Kidney epithelial cell (primary cell): Measurements from ENCODE around the gene CITED4. TPM values are rescaled to one million over a fixed set of nuclear protein-coding genes. Genes with fewer than 3 reads are reported as not detected.

ENCODE experiments used
- DNase-seq: peaks from one replicate; pipeline ENCODE4 v3.0.0-alpha.2; 2010; ENCODE audit warnings: low read depth
- H3K27me3 ChIP-seq: 2 replicates; pipeline ENCODE4 v1.6.0; 2011; ENCODE audit warnings: low read length; ENCODE audit not compliant: control insufficient read depth, insufficient read depth
- H3K36me3 ChIP-seq: 2 replicates; pipeline ENCODE4 v1.5.1; 2011; ENCODE audit warnings: low read length; ENCODE audit not compliant: control insufficient read depth, insufficient read depth
- H3K4me3 ChIP-seq: 2 replicates; pipeline ENCODE4 v1.5.1; 2011; ENCODE audit warnings: low read depth, mild to moderate bottlenecking, control low read depth, low read length
- CTCF ChIP-seq: IDR thresholded peaks from 2 replicates; pipeline ENCODE4 v1.5.1; 2011; ENCODE audit warnings: mild to moderate bottlenecking, moderate library complexity, low read length, control low read depth, inconsistent platforms; ENCODE audit not compliant: insufficient read depth, poor library complexity, severe bottlenecking
- total RNA-seq: library from RNA; depleted of rRNA; stranded (reverse); fragments of >200 nt; gene quantifications from 2 replicates; pipeline ENCODE4 v1.2.3, GENCODE V29; 2015

CITED4 gene
- total RNA-seq, 1 donor from 2014 or later, result 31.0 TPM

- Histone ChIP-seq H3K27me3 (no peaks in the 10 kb centered on the region), H3K36me3 (no peaks in the 10 kb centered on the region), H3K4me3 (peak overlapping the region; percentile 11)
- no peak for TF ChIP-seq CTCF
- DNase-seq, result no peak
Measured at GRCh38 chr1:40884055-40884795, 22.1 kb upstream of the CITED4 start.

GRCh38 chr1:40880813-40881549 lies 18.8 kb upstream of the CITED4 start:
- no peak overlapping the region for H3K4me3 ChIP-seq
- H3K27me3 ChIP-seq, result no peaks in the 10 kb centered on the region
- no peaks in the 10 kb centered on the region for H3K36me3 ChIP-seq
- no peak for TF ChIP-seq CTCF
- no peak for DNase-seq

GRCh38 chr1:40879482-40880175 lies 17.5 kb upstream of the CITED4 start:
- Histone ChIP-seq H3K4me3 (no peak overlapping the region), H3K27me3 (no peaks in the 10 kb centered on the region), H3K36me3 (no peaks in the 10 kb centered on the region)
- no peak for DNase-seq
- no peak for TF ChIP-seq CTCF

GRCh38 chr1:40878906-40879305 lies 16.7 kb upstream of the CITED4 start:
- no peaks in the 10 kb centered on the region for H3K27me3 ChIP-seq
- H3K4me3 ChIP-seq, result no peak overlapping the region
- no peak for TF ChIP-seq CTCF
- DNase-seq, result no peak
- no peaks in the 10 kb centered on the region for H3K36me3 ChIP-seq

GRCh38 chr1:40877698-40878097 lies 15.5 kb upstream of the CITED4 start:
- DNase-seq, result peak; percentile 98
- Histone ChIP-seq H3K4me3 (no peak overlapping the region), H3K36me3 (no peaks in the 10 kb centered on the region), H3K27me3 (no peaks in the 10 kb centered on the region)
- no peak for TF ChIP-seq CTCF
